ENCODE data around the gene TSPAN2.
A peak's percentile ranks its signal among the peaks of the same experiment; 100 is the strongest.

DNA sequence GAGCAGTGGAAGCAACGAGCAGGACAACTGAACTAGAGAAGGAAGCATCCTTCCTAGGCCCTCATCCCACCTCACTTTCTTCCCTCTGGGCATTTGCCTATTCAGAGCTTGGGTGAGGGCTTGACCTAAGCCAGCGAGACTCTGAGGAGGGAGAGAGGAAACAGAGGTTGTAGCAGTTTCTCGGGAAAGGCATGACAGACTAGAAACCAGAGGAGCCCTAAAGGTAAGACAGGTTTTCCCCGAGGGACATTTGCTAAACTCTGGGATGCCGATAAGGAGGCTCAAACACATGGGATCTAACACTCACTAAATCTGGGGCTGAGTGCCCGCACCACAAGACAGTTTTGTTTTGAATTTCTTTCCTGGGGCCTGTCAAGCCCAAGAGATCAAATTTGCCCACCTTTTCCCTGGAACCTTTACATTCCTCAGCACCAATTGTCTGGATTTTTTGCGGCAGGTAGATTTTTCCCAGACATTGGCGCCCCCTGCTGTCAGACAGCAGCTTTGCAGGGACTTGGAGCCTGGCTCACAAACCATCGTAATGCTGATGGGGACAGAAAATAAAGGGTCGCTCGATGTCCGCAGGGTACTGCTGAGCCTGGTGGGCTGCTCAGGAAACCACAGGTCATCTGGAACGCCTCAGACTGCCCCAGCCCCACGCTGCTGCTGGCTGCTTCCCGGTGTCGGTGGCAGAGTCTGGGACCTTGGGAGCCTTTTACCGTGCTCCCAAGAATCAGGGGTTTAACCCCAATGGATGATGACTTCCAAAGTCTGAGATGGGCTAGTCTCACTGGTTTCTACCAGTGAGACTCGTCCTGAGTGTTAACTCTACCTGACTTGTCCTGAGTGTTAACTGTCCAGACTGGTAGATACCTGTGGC lies 23.4 kb upstream of the TSPAN2 start:
- TF ChIP-seq, protein P1, sequence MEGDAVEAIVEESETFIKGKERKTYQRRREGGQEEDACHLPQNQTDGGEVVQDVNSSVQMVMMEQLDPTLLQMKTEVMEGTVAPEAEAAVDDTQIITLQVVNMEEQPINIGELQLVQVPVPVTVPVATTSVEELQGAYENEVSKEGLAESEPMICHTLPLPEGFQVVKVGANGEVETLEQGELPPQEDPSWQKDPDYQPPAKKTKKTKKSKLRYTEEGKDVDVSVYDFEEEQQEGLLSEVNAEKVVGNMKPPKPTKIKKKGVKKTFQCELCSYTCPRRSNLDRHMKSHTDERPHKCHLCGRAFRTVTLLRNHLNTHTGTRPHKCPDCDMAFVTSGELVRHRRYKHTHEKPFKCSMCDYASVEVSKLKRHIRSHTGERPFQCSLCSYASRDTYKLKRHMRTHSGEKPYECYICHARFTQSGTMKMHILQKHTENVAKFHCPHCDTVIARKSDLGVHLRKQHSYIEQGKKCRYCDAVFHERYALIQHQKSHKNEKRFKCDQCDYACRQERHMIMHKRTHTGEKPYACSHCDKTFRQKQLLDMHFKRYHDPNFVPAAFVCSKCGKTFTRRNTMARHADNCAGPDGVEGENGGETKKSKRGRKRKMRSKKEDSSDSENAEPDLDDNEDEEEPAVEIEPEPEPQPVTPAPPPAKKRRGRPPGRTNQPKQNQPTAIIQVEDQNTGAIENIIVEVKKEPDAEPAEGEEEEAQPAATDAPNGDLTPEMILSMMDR (IDR thresholded peaks at IDR 0.05; ENCODE audit: extremely low read depth in 1 of 2, insufficient read depth in 1 of 2, low read depth in 1 of 2, low read length in 2 of 2) = peak; percentile 86 to 88
- TF ChIP-seq POLR2AphosphoS5 (IDR thresholded peaks at IDR 0.05; ENCODE audit: insufficient read depth, low read depth, low read length) = no peak
- TF ChIP-seq, protein P2, sequence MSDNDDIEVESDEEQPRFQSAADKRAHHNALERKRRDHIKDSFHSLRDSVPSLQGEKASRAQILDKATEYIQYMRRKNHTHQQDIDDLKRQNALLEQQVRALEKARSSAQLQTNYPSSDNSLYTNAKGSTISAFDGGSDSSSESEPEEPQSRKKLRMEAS (IDR thresholded peaks at IDR 0.05; ENCODE audit: insufficient read depth, insufficient read length) = no peak
- TF ChIP-seq EZH2 (IDR thresholded peaks at IDR 0.05; ENCODE audit: borderline replicate concordance, low read depth, low read length, severe bottlenecking) = no peak
- TF ChIP-seq POLR2A (IDR thresholded peaks at IDR 0.05; ENCODE audit: low read depth, low read length) = no peak
- no peak for TF ChIP-seq JUN (IDR thresholded peaks at IDR 0.05; ENCODE audit: borderline replicate concordance, insufficient read depth, insufficient read length, low read depth)
- no peak for TF ChIP-seq FOS (IDR thresholded peaks at IDR 0.05; ENCODE audit: borderline replicate concordance, insufficient read depth, low read length)

Data from endothelial cell of umbilical vein (primary cell).